Endothelial cell of umbilical vein (primary cell): ENCODE data around the gene ACVR1C. TPM values are rescaled to one million over a fixed set of nuclear protein-coding genes. Genes with fewer than 3 reads are reported as not detected.

ENCODE experiments used
- BruUV-seq: library from RNA; stranded (reverse); fragments of 400-500 nt; replicated peaks from 2 replicates; lab custom pipeline; 2021; lab: Mats Ljungman, UMichigan
- CTCF ChIA-PET: fragments of 300-600, 350-600 bp; sonication (Branson Sonifier 250); formaldehyde crosslinking; loops from one replicate; lab custom pipeline; 2021; ENCODE audit warnings: antibody characterized with exemption, inconsistent platforms; lab: Charles Lee
- POLR2A ChIA-PET: fragments of 300-600, 350-600 bp; sonication (Branson Sonifier 250); formaldehyde crosslinking; loops from one replicate; lab custom pipeline; 2021; ENCODE audit warnings: antibody characterized with exemption, inconsistent platforms; lab: Charles Lee
- DNase-seq: peaks from one replicate; pipeline ENCODE4 v3.0.0-alpha.2; 2011; ENCODE audit warnings: low read depth, low spot score
- FAIRE-seq: peaks from 2 replicates; lab custom pipeline; 2011; peaks lifted over from hg19 to GRCh38; lab: Jason Lieb, UNC
- H2AFZ ChIP-seq: 2 replicates; pipeline ENCODE4 v1.6.0; 2012; ENCODE audit warnings: low read depth, low read length, control low read depth, inconsistent platforms
- H3K27ac ChIP-seq: 2 replicates; pipeline ENCODE4 v1.5.1; 2011; ENCODE audit warnings: low read depth, mild to moderate bottlenecking, control low read depth, low read length, moderate library complexity; ENCODE audit not compliant: insufficient read depth
- H3K27me3 ChIP-seq, 2 experiments: 2 replicates each; pipeline versions ENCODE4 v1.6.0 to v1.6.1; 2011; ENCODE audit warnings: low read length in 2 of 2, mixed read lengths in 1 of 2; ENCODE audit not compliant: control insufficient read depth in 2 of 2, insufficient read depth in 2 of 2
- H3K36me3 ChIP-seq, 2 experiments: 2 replicates in 1 of 2; 3 replicates in 1 of 2; pipeline ENCODE4 v1.5.1; 2011; ENCODE audit warnings: low read length in 2 of 2, mild to moderate bottlenecking in 1 of 2, moderate library complexity in 1 of 2; ENCODE audit not compliant: control insufficient read depth in 2 of 2, insufficient read depth in 2 of 2; ENCODE audit errors: extremely low read depth in 1 of 2
- H3K4me1 ChIP-seq: 3 replicates; pipeline ENCODE4 v1.5.1; 2011; ENCODE audit warnings: mild to moderate bottlenecking, low read length; ENCODE audit not compliant: control insufficient read depth, insufficient read depth; ENCODE audit errors: extremely low read depth
- H3K4me2 ChIP-seq: 2 replicates; pipeline ENCODE4 v1.6.1; 2011; ENCODE audit warnings: low read length, control low read depth, mixed read lengths; ENCODE audit not compliant: insufficient read depth
- H3K4me3 ChIP-seq, 3 experiments: fragments of 200-600 bp in 1 of 3; sonication (generic), shearing (Covaris generic) in 1 of 3; replicated peaks in 1 of 3; 2 replicates each; pipeline ENCODE4 v1.5.1; 2011 to 2016; ENCODE audit warnings: control low read depth in 3 of 3, low read length in 3 of 3, mild to moderate bottlenecking in 2 of 3, inconsistent platforms in 1 of 3, low read depth in 1 of 3, moderate library complexity in 1 of 3; ENCODE audit not compliant: insufficient read depth in 1 of 3
- H3K79me2 ChIP-seq: 2 replicates; pipeline ENCODE4 v1.6.0; 2012; ENCODE audit warnings: low read length, inconsistent platforms; ENCODE audit not compliant: control insufficient read depth, insufficient read depth
- H3K9ac ChIP-seq: replicated peaks from 2 replicates; pipeline ENCODE3; 2011; ENCODE audit warnings: low read length, control low read depth; ENCODE audit not compliant: insufficient read depth; ENCODE audit errors: extremely low read depth
- H3K9me1 ChIP-seq: replicated peaks from 3 replicates; pipeline ENCODE4 v1.6.0; 2011; ENCODE audit warnings: mild to moderate bottlenecking, low read length; ENCODE audit not compliant: control insufficient read depth, insufficient read depth; ENCODE audit errors: extremely low read depth
- H3K9me3 ChIP-seq: replicated peaks from 2 replicates; pipeline ENCODE4 v1.5.1; 2012; ENCODE audit warnings: low read length, inconsistent platforms; ENCODE audit not compliant: control insufficient read depth, insufficient read depth
- H4K20me1 ChIP-seq: replicated peaks from 2 replicates; pipeline ENCODE3; 2011; ENCODE audit warnings: mild to moderate bottlenecking, low read length; ENCODE audit not compliant: control insufficient read depth, insufficient read depth; ENCODE audit errors: extremely low read depth
- CTCF ChIP-seq, 2 donors: IDR thresholded peaks; 1 replicate in 1 of 2; 2 replicates in 1 of 2; pipeline ENCODE4 v1.5.1; 2011; ENCODE audit warnings: low read length in 2 of 2, mild to moderate bottlenecking in 2 of 2, moderate library complexity in 2 of 2, control low read depth in 1 of 2, inconsistent platforms in 1 of 2, low read depth in 1 of 2; ENCODE audit not compliant: insufficient read depth in 1 of 2; ENCODE audit errors: extremely low read depth in 1 of 2
- EZH2 ChIP-seq: IDR thresholded peaks from 2 replicates; pipeline ENCODE4 v1.6.1; 2012; ENCODE audit warnings: borderline replicate concordance, low read depth, mild to moderate bottlenecking, moderate library complexity, low read length, inconsistent platforms; ENCODE audit not compliant: severe bottlenecking
- FOS ChIP-seq: IDR thresholded peaks from 2 replicates; pipeline ENCODE4 v1.6.1; 2011; ENCODE audit warnings: mild to moderate bottlenecking, low read length, moderate library complexity, borderline replicate concordance; ENCODE audit not compliant: insufficient read depth
- GATA2 ChIP-seq: IDR thresholded peaks from 2 replicates; pipeline ENCODE4 v1.7.0; 2011; ENCODE audit warnings: low read depth, mild to moderate bottlenecking, moderate library complexity, mixed read lengths, low read length; ENCODE audit not compliant: insufficient read length, insufficient read depth
- JUN ChIP-seq: IDR thresholded peaks from 2 replicates; pipeline ENCODE4 v1.6.1; 2011; ENCODE audit warnings: borderline replicate concordance, low read depth; ENCODE audit not compliant: insufficient read length, insufficient read depth
- MAX ChIP-seq: IDR thresholded peaks from 2 replicates; pipeline ENCODE4 v1.6.1; 2011; ENCODE audit not compliant: insufficient read depth, insufficient read length
- MYC ChIP-seq: IDR thresholded peaks from one replicate; pipeline ENCODE4 v1.6.1; 2011; ENCODE audit warnings: mild to moderate bottlenecking, low read depth, low read length
- POLR2A ChIP-seq: IDR thresholded peaks from 2 replicates; pipeline ENCODE4 v1.6.1; 2012; ENCODE audit warnings: low read depth, mild to moderate bottlenecking, control low read depth, low read length
- POLR2AphosphoS5 ChIP-seq: IDR thresholded peaks from 2 replicates; pipeline ENCODE4 v1.6.1; 2012; ENCODE audit warnings: low read depth, mild to moderate bottlenecking, control low read depth, low read length, moderate library complexity; ENCODE audit not compliant: insufficient read depth
- dilution Hi-C: fragments of 300-500 bp; cut with MboI; formaldehyde crosslinking; loops from one replicate; pipeline ENCODE4 v1.15.0; 2019; ENCODE audit warnings: low sequenced_read_pairs; ENCODE audit not compliant: extremely low pct_ligation_motif_present
- intact Hi-C: fragments of 100-400 bp; cut with micrococcal nuclease; formaldehyde crosslinking; loops from one replicate; pipeline ENCODE4 v1.10.0; 2022
- polyA plus RNA-seq, 4 experiments: library from polyadenylated mRNA; depleted of rRNA in 3 of 4; stranded (reverse) in 3 of 4; unstranded in 1 of 4; fragments of >200 nt; gene quantifications; 2 replicates each; pipeline versions ENCODE4 v1.2.1 to v1.2.3, GENCODE V29; 2011 to 2012; ENCODE audit warnings: missing spikeins in 1 of 4
- total RNA-seq: library from RNA; stranded (reverse); gene quantifications from 2 replicates; pipeline ENCODE4 v1.2.3, GENCODE V29; 2021

ACVR1C gene
- total and polyA plus RNA-seq, 2 donors (not counting 3 experiments of a cell fraction or from before 2014, with no cell fraction given) = not detected

DNA sequence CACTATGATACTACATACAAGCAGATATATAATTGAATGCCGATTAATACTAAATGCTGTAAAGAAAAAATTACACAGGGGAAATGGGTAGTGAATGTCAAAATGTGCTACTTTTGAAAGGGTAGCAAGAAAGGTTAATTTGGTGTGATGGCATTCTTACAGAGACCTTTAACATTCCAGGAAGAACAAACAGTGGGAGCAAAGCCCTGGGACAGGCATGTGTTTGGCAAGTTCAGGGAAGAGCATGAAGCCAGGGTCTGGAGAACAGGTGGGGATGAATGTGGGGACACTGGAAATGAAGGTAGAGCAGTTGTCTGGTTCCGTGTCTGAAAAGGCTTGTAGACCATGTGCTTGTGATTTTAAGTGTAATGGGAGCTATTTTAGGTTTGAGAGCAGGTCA is 102.6 kb downstream of the ACVR1C start:
- TF ChIP-seq MAX = no peak
- no peak for TF ChIP-seq GATA2
- TF ChIP-seq POLR2A = no peak
- no peak for TF ChIP-seq POLR2AphosphoS5
- no peak for TF ChIP-seq FOS
- TF ChIP-seq CTCF (IDR thresholded peaks at IDR 0.05; ENCODE audit: extremely low read depth in 1 of 2, insufficient read depth in 1 of 2, low read depth in 1 of 2, low read length in 2 of 2) = no peak
- no peak for TF ChIP-seq JUN
- TF ChIP-seq EZH2 = no peak
- TF ChIP-seq MYC = no peak
- intact Hi-C loops = no loop called here
- BruUV-seq = no TSS peak
- Histone ChIP-seq H3K4me2 (no peak overlapping the region), H2AFZ (no peak overlapping the region), H3K79me2 (no peaks in the 10 kb centered on the region), H3K4me3 (no peak overlapping the region), H3K4me1 (no peaks in the 10 kb centered on the region), H3K9ac (no peak overlapping the region), H3K36me3 (no peaks in the 10 kb centered on the region), H3K9me1 (no peaks in the 10 kb centered on the region), H3K27ac (no peak overlapping the region), H3K9me3 (no peaks in the 10 kb centered on the region), H3K27me3 (peaks cover 0 to 2% of the 10 kb centered on the region in 2 experiments), H4K20me1 (no peaks in the 10 kb centered on the region)
- FAIRE-seq (no peak), DNase-seq (no peak)
- CTCF ChIA-PET = no interaction called here
- dilution Hi-C loops = no loop called here
- POLR2A ChIA-PET = no interaction called here
